Right atrium auricular region (tissue), 2 donors: ENCODE measurements around the gene COPG2. TPM values are rescaled to one million over a fixed set of nuclear protein-coding genes. Genes with fewer than 3 reads are reported as not detected.
A peak's percentile ranks its signal among the peaks of the same experiment; 100 is the strongest.

ENCODE experiments used
- DNase-seq: peaks from one replicate; pipeline ENCODE4 v3.0.0-alpha.2; 2019; ENCODE audit warnings: low spot score
- H3K27ac ChIP-seq, 2 donors: fragments of 200-600 bp; sonication (generic); 1 replicate in 1 of 2; 2 replicates in 1 of 2; pipeline ENCODE4 v1.5.1; 2016 to 2019
- H3K27me3 ChIP-seq, 2 donors: fragments of 200-600 bp; sonication (generic); one replicate each; pipeline versions ENCODE4 v1.5.1 to v1.6.0; 2017 to 2019
- H3K36me3 ChIP-seq: fragments of 200-600 bp; sonication (generic); one replicate; pipeline ENCODE4 v1.5.1; 2016
- H3K4me1 ChIP-seq, 2 donors: fragments of 200-600 bp; sonication (generic); one replicate each; pipeline versions ENCODE4 v1.5.1 to v1.6.0; 2017 to 2019
- H3K4me3 ChIP-seq, 2 donors: fragments of 200-600 bp; sonication (generic); 1 replicate in 1 of 2; 2 replicates in 1 of 2; pipeline ENCODE4 v1.5.1; 2017 to 2019; ENCODE audit warnings: mild to moderate bottlenecking in 1 of 2, moderate library complexity in 1 of 2
- H3K9me3 ChIP-seq, 2 donors: fragments of 200-600 bp; sonication (generic); one replicate each; pipeline ENCODE4 v1.5.1; 2019
- CTCF ChIP-seq, 2 donors: fragments of 200-600 bp; sonication (generic); IDR thresholded peaks; one replicate each; pipeline ENCODE4 v1.5.1; 2019; ENCODE audit warnings: antibody characterized with exemption in 2 of 2
- total RNA-seq, 2 donors: library from RNA; depleted of rRNA; stranded (reverse); fragments of >200 nt; gene quantifications; one replicate each; pipeline ENCODE4 v1.1.0, GENCODE V29; 2016

The COPG2 gene
- 10 to 100 TPM; 13.1 to 19.3 TPM for total RNA-seq

DNA sequence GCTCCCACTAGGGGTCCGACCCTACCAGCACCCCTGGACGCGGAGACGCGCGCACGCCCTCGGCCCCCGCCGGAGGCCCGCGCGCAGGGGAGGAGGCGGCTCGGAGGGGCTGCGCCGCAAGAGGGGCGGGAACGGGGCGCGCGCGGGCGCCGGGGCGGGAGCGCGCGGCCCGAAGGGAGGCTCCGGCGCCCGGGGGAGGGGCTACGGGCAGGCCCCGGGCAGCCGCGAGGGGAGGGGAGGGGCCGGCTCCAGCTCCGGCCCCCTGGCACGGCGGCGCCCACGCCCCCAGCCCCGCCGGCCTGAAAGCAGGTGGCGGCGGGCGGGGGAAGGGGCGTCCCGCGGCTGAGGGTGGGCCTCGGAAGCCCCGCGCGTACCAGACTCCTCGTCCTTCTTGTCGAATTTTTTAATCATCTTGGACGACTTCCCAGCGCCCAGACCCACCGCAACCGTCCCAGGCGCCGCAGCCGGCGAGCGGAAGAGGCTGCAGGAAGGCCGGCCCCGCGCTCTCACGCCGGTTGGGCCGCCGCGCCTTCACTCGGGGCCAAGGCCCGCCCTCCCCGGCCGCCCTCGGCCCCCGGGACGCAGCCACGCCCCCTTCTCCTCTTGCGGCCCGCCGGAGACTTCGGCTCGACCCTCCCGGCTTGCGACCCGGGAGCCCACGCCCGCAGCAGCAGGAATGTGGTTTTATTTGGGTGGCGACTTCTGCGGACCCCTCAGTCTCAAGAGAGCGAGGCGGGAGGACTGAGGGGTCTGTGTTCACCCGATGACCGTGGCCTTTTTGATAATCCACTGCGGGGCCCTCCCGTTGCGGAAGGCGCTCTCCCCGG lies at the start of gene COPG2:
COPG2 (minus strand) TSS at position 491 of the 827 bp plus-strand sequence; CDS start at position 411, 80 bp downstream.
- Histone ChIP-seq H3K9me3 (no peaks in the 10 kb centered on the region), H3K36me3 (no peaks in the 10 kb centered on the region), H3K27me3 (no peaks in the 10 kb centered on the region), H3K27ac (peak within 1 kb of the TSS; percentile 89), H3K4me1 (peaks cover 0 to 6% of the 10 kb centered on the region in 2 donors), H3K4me3 (peak within 1 kb of the TSS; percentile 70 to 83)
- peak; percentile 71 for DNase-seq
- TF ChIP-seq CTCF (IDR thresholded peaks at IDR 0.05): peak in 1 of 2 donors; percentile 32

DNA sequence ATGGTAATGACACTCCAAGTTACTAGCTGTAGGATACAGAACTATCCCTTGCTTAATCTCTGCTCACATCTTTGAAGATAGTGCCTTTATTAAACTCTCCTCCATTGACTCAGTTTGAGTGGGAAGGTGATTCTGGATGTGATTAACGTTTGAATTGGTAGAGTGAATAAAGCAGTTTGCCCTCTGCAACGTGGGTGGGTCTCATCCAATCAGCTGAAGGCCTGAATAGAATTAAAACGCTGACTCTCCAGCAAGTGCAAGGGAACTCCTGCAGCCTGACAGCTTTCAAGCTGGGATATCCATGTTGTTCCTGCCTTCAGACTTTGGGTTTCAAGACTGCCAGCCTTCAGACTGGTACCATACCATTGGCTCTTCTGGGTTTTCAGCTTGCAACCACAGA lies 43.9 kb upstream of the COPG2 start:
- H3K4me1 ChIP-seq: no peaks in the 10 kb centered on the region
- no peak for DNase-seq
- TF ChIP-seq CTCF (IDR thresholded peaks at IDR 0.05): no peak

GRCh38 chr7:130708766-130709165 lies 40.2 kb upstream of the COPG2 start:
- no peaks in the 10 kb centered on the region for H3K27me3 ChIP-seq
- no peak for TF ChIP-seq CTCF (IDR thresholded peaks at IDR 0.05)
- no peak for DNase-seq

More for the DNA sequence above, 43.9 kb upstream of the COPG2 start:
- Histone ChIP-seq H3K36me3 (no peaks in the 10 kb centered on the region), H3K27ac (no peak overlapping the region), H3K9me3 (no peaks in the 10 kb centered on the region), H3K4me3 (no peak overlapping the region), H3K27me3 (no peaks in the 10 kb centered on the region)

GRCh38 chr7:130708001-130708400 lies 39.5 kb upstream of the COPG2 start:
- no peak overlapping the region for H3K27ac ChIP-seq
- TF ChIP-seq CTCF (IDR thresholded peaks at IDR 0.05): no peak
- no peaks in the 10 kb centered on the region for H3K27me3 ChIP-seq
- no peak for DNase-seq
- H3K4me3 ChIP-seq: no peak overlapping the region
- no peaks in the 10 kb centered on the region for H3K36me3 ChIP-seq
- H3K4me1 ChIP-seq: no peaks in the 10 kb centered on the region
- H3K9me3 ChIP-seq: no peaks in the 10 kb centered on the region

More at GRCh38 chr7:130708766-130709165, 40.2 kb upstream of the COPG2 start:
- Histone ChIP-seq H3K9me3 (no peaks in the 10 kb centered on the region), H3K36me3 (no peaks in the 10 kb centered on the region), H3K4me1 (no peaks in the 10 kb centered on the region), H3K27ac (no peak overlapping the region), H3K4me3 (no peak overlapping the region)

- no peak overlapping the region for H3K27ac ChIP-seq
- no peak for TF ChIP-seq CTCF (IDR thresholded peaks at IDR 0.05)
- no peaks in the 10 kb centered on the region for H3K27me3 ChIP-seq
- H3K4me1 ChIP-seq: no peaks in the 10 kb centered on the region
- no peak overlapping the region for H3K4me3 ChIP-seq
- DNase-seq: no peak
- no peaks in the 10 kb centered on the region for H3K9me3 ChIP-seq
- no peaks in the 10 kb centered on the region for H3K36me3 ChIP-seq
These were observed 35.3 kb upstream of the COPG2 start for GRCh38 chr7:130703851-130704250.
